Cardiac fibroblast (primary cell): ENCODE results near the gene ENKUR.

Source experiments
- DNase-seq, 2 donors: peaks; one replicate each; pipeline versions ENCODE4 v3.0.0 to v3.0.0-alpha.2; 2010; ENCODE audit warnings: low read depth in 2 of 2
- H3K4me3 ChIP-seq, 2 donors: replicated peaks in 1 of 2; 1 replicate in 1 of 2; 2 replicates in 1 of 2; pipeline ENCODE4 v1.5.1; 2011; ENCODE audit warnings: low read depth in 2 of 2, low read length in 2 of 2, mild to moderate bottlenecking in 2 of 2, moderate library complexity in 1 of 2
- TF ChIP-seq, protein P1 (sequence below): IDR thresholded peaks from one replicate; pipeline ENCODE4 v1.5.1; 2011; ENCODE audit warnings: low read depth, mild to moderate bottlenecking, low read length, inconsistent platforms

ENKUR gene

DNA sequence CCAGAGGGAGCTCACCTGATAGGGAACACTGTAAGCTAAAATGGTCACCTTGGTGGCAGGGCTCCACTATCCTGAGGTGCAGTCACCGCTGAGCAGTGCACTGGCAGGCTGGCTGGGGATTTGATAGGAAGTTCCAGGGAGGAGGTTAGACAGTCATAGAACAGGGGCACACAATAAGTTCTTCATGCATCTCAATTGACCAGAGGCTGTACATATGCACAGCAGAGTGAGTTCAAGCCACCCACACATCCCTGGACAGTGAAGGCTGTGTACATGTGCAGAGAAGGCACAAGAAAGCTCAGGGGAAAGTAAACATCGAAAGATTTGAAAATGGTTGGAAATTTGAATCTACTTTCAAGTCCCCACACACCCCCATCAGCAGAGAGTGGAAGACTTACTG is 77.4 kb downstream of the ENKUR start:
- TF ChIP-seq, protein P1, sequence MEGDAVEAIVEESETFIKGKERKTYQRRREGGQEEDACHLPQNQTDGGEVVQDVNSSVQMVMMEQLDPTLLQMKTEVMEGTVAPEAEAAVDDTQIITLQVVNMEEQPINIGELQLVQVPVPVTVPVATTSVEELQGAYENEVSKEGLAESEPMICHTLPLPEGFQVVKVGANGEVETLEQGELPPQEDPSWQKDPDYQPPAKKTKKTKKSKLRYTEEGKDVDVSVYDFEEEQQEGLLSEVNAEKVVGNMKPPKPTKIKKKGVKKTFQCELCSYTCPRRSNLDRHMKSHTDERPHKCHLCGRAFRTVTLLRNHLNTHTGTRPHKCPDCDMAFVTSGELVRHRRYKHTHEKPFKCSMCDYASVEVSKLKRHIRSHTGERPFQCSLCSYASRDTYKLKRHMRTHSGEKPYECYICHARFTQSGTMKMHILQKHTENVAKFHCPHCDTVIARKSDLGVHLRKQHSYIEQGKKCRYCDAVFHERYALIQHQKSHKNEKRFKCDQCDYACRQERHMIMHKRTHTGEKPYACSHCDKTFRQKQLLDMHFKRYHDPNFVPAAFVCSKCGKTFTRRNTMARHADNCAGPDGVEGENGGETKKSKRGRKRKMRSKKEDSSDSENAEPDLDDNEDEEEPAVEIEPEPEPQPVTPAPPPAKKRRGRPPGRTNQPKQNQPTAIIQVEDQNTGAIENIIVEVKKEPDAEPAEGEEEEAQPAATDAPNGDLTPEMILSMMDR: no peak
- no peak overlapping the region for H3K4me3 ChIP-seq
- no peak for DNase-seq

DNA sequence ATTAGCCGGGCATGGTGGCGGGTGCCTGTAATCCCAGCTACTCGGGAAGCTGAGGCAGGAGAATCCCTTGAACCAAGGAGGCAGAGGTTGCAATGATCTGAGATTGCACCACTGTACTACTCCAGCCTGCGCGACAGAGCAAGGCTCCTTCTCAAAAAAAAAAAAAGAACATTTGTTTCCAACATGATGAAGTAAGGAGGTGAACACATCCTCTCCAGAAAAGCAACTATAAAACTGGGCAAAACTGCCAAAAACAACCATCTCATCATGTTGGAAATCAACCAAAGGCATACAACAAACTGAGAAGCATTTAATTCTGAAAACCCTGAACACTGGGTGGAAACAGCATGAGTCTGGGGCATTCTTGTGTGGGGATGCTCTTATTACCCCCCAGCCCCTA is 77.9 kb downstream of the ENKUR start:
- H3K4me3 ChIP-seq: no peak overlapping the region
- TF ChIP-seq, protein P1: no peak
- peak in 1 of 2 donors; percentile 41 for DNase-seq

DNA sequence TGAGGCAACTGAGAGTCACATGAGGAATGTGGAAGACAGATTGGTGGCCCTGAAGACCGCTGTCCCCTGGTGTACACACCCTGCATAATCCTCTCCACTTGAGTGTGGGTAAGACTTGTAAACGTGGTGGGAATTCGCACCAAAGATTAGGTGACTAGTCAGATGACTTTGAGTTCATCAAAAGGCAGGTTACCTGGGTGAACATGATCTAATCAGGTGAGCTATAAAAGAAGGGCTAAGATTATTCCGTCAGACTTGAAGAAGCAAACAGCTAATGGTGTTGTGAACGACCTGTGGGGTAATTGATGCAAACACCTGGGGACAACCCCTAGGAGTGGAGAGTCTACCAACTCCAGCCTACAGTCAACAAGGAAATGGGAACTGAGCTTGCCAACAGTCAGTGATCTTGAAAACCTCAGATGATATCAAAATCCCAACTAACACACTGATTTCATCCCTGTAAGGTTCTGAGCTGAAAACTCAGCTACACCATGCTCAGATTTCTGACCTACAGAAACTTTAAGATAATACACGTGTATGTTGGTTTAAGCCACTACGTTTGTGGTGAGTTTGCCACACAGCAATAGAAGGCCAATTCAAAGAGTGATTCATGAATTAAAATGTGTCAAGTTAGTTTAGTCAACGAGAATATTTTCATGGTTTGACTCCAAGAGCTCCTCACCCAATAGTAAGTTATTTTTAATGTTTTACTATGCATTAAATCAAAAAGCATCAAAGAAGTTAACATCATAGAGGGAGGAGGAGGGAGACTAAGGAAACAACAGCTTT is 80.3 kb downstream of the ENKUR start:
- H3K4me3 ChIP-seq: no peak overlapping the region
- TF ChIP-seq, protein P1: no peak

More for the DNA sequence above, 80.3 kb downstream of the ENKUR start:
- no peak for DNase-seq
